OCI-LY1 (cell line): Measurements from ENCODE around the gene TBL1X.

Experiments used
- H2AFZ ChIP-seq: fragments of 200-600 bp; sonication (generic), shearing (Covaris generic); 2 replicates; pipeline ENCODE4 v1.6.0; 2014; ENCODE audit warnings: antibody characterized with exemption, mild to moderate bottlenecking, low read length
- H3F3A ChIP-seq: fragments of 200-600 bp; sonication (generic), shearing (Covaris generic); 2 replicates; pipeline ENCODE4 v1.6.0; 2014; ENCODE audit warnings: mild to moderate bottlenecking, antibody characterized with exemption, low read length, moderate library complexity; ENCODE audit not compliant: insufficient read depth
- H3K27ac ChIP-seq: fragments of 200-600 bp; sonication (generic); 2 replicates; pipeline ENCODE4 v1.5.1; 2014; ENCODE audit warnings: low read length, mixed run types, mild to moderate bottlenecking, low read depth; ENCODE audit not compliant: poor library complexity, severe bottlenecking
- H3K27me3 ChIP-seq: fragments of 200-600 bp; sonication (generic); 2 replicates; pipeline ENCODE4 v1.6.0; 2014; ENCODE audit warnings: antibody characterized with exemption, mild to moderate bottlenecking, low read length, moderate library complexity; ENCODE audit not compliant: insufficient read depth
- H3K36me3 ChIP-seq: fragments of 200-600 bp; sonication (generic); 2 replicates; pipeline ENCODE4 v1.6.1; 2014; ENCODE audit warnings: mild to moderate bottlenecking, antibody characterized with exemption, low read length, moderate library complexity, mixed read lengths; ENCODE audit not compliant: insufficient read depth
- H3K4me1 ChIP-seq: fragments of 200-600 bp; sonication (generic); 2 replicates; pipeline ENCODE4 v1.5.1; 2014; ENCODE audit warnings: mild to moderate bottlenecking, low read length, moderate library complexity; ENCODE audit not compliant: insufficient read depth, severe bottlenecking
- H3K4me2 ChIP-seq: fragments of 200-600 bp; sonication (generic), shearing (Covaris generic); 2 replicates; pipeline ENCODE4 v1.6.1; 2014; ENCODE audit warnings: low read length
- H3K4me3 ChIP-seq: fragments of 200-600 bp; sonication (generic); 2 replicates; pipeline ENCODE4 v1.5.1; 2014; ENCODE audit warnings: low read length, low read depth, mild to moderate bottlenecking, mixed read lengths; ENCODE audit not compliant: poor library complexity, severe bottlenecking
- H3K79me2 ChIP-seq: fragments of 200-600 bp; shearing (Covaris generic); 2 replicates; pipeline ENCODE4 v1.6.1; 2016; ENCODE audit warnings: mixed run types, low read length, mixed read lengths; ENCODE audit not compliant: insufficient read depth
- H3K9ac ChIP-seq: fragments of 200-600 bp; sonication (generic), shearing (Covaris generic); 2 replicates; pipeline ENCODE4 v1.6.1; 2014; ENCODE audit warnings: mild to moderate bottlenecking, low read length, mixed read lengths
- H3K9me2 ChIP-seq: fragments of 200-600 bp; sonication (generic), shearing (Covaris generic); 2 replicates; pipeline ENCODE4 v1.6.1; 2014; ENCODE audit warnings: low read depth, mild to moderate bottlenecking, low read length, mixed read lengths
- H3K9me3 ChIP-seq: fragments of 200-600 bp; shearing (Covaris generic); 2 replicates; pipeline ENCODE4 v1.6.1; 2014; ENCODE audit warnings: low read length, mixed read lengths
- H4K20me1 ChIP-seq: fragments of 200-600 bp; sonication (generic), shearing (Covaris generic); 2 replicates; pipeline ENCODE4 v1.6.0; 2016; ENCODE audit warnings: mild to moderate bottlenecking, low read length; ENCODE audit not compliant: insufficient read depth
- EZH2 ChIP-seq: fragments of 200-600 bp; sonication (generic), shearing (Covaris generic); IDR thresholded peaks from 2 replicates; pipeline ENCODE4 v1.8.0; 2017; ENCODE audit warnings: borderline replicate concordance, mixed run types, mild to moderate bottlenecking, antibody characterized with exemption, low read length, moderate library complexity, mixed read lengths
- TF ChIP-seq, protein P1 (sequence below): fragments of 200-600 bp; sonication (generic), shearing (Covaris generic); IDR thresholded peaks from 2 replicates; pipeline ENCODE4 v1.5.1; 2017; ENCODE audit warnings: mild to moderate bottlenecking, antibody characterized with exemption, low read length, moderate library complexity, mixed read lengths

TBL1X gene

GRCh38 chrX:9682861-9683260 lies 218.0 kb downstream of the TBL1X start:
- no peaks in the 10 kb centered on the region for H4K20me1 ChIP-seq

DNA sequence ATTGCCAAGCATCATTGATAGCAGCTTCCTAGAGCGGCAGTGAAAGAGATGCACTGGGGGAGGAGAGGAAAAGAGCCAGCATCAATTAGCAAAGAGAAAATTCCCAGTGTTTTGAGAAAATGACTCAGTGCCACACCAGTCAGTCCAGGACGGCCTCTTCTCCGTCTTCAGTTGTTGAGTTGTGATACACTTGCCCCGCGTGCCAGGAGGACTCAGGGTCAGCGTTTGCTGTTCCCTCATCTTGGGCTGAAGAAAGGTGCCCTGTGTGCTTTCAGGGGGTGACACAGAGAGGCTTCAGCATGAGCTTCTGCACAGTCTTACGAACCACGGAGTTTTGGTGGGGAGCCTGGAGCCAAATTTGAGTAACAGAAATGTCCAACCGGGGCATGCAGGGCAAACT lies 218.5 kb downstream of the TBL1X start:
- Histone ChIP-seq H3F3A (no peaks in the 10 kb centered on the region), H4K20me1 (no peaks in the 10 kb centered on the region), H3K79me2 (no peaks in the 10 kb centered on the region), H3K9me2 (no peaks in the 10 kb centered on the region), H3K4me3 (no peak overlapping the region), H3K27me3 (no peaks in the 10 kb centered on the region), H3K4me2 (no peak overlapping the region), H3K27ac (no peak overlapping the region), H3K36me3 (peaks cover 16% of the 10 kb centered on the region), H3K9me3 (no peaks in the 10 kb centered on the region), H3K4me1 (no peaks in the 10 kb centered on the region), H2AFZ (no peak overlapping the region), H3K9ac (no peak overlapping the region)
- no peak for TF ChIP-seq EZH2
- TF ChIP-seq, protein P1, sequence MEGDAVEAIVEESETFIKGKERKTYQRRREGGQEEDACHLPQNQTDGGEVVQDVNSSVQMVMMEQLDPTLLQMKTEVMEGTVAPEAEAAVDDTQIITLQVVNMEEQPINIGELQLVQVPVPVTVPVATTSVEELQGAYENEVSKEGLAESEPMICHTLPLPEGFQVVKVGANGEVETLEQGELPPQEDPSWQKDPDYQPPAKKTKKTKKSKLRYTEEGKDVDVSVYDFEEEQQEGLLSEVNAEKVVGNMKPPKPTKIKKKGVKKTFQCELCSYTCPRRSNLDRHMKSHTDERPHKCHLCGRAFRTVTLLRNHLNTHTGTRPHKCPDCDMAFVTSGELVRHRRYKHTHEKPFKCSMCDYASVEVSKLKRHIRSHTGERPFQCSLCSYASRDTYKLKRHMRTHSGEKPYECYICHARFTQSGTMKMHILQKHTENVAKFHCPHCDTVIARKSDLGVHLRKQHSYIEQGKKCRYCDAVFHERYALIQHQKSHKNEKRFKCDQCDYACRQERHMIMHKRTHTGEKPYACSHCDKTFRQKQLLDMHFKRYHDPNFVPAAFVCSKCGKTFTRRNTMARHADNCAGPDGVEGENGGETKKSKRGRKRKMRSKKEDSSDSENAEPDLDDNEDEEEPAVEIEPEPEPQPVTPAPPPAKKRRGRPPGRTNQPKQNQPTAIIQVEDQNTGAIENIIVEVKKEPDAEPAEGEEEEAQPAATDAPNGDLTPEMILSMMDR = no peak

More at GRCh38 chrX:9682861-9683260, 218.0 kb downstream of the TBL1X start:
- no peaks in the 10 kb centered on the region for H3K79me2 ChIP-seq
- no peak overlapping the region for H3K9ac ChIP-seq
- H3K4me3 ChIP-seq = no peak overlapping the region
- peaks cover 16% of the 10 kb centered on the region for H3K36me3 ChIP-seq
- no peaks in the 10 kb centered on the region for H3K9me3 ChIP-seq
- H3K27me3 ChIP-seq = no peaks in the 10 kb centered on the region
- no peak overlapping the region for H3K4me2 ChIP-seq
- H3K9me2 ChIP-seq = no peaks in the 10 kb centered on the region
- no peaks in the 10 kb centered on the region for H3K4me1 ChIP-seq
- H3F3A ChIP-seq = no peaks in the 10 kb centered on the region
- H3K27ac ChIP-seq = no peak overlapping the region
- H2AFZ ChIP-seq = no peak overlapping the region
- TF ChIP-seq, protein P1 = no peak
- no peak for TF ChIP-seq EZH2

DNA sequence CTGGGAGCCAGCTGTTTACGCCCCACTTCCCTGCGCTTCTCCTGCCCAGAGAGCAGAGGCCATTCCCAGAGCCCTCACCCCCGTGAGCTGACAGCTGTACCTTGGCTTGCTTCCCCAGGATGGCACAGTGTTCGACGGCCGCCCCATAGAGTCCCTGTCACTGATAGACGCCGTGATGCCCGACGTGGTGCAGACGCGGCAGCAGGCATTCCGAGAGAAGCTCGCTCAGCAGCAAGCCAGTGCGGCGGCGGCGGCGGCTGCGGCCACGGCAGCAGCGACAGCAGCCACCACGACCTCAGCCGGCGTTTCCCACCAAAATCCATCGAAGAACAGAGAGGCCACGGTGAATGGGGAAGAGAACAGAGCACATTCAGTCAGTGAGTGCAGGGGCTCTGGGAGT lies 223.0 kb downstream of the TBL1X start:
- H3K9me3 ChIP-seq = no peaks in the 10 kb centered on the region
- no peaks in the 10 kb centered on the region for H3K4me1 ChIP-seq
- no peaks in the 10 kb centered on the region for H3K79me2 ChIP-seq
- H3K27me3 ChIP-seq = no peaks in the 10 kb centered on the region
- H4K20me1 ChIP-seq = no peaks in the 10 kb centered on the region
- H3K4me2 ChIP-seq = no peak overlapping the region
- H2AFZ ChIP-seq = no peak overlapping the region
- H3K9ac ChIP-seq = no peak overlapping the region
- no peaks in the 10 kb centered on the region for H3K9me2 ChIP-seq
- TF ChIP-seq, protein P1 = no peak
- H3K4me3 ChIP-seq = no peak overlapping the region
- no peak overlapping the region for H3K27ac ChIP-seq
- no peaks in the 10 kb centered on the region for H3F3A ChIP-seq
- H3K36me3 ChIP-seq = peaks cover 36% of the 10 kb centered on the region
